GM12872 (cell line): ENCODE data around the gene HECW1.
A peak's percentile ranks its signal among the peaks of the same experiment; 100 is the strongest.

Experiments used
- CTCF ChIP-seq: IDR thresholded peaks from 3 replicates; pipeline ENCODE4 v1.5.1; 2011; ENCODE audit warnings: low read depth, mild to moderate bottlenecking, low read length, moderate library complexity; ENCODE audit not compliant: insufficient read depth

HECW1 gene

GRCh38 chr7:43292384-43292783 is 179.9 kb downstream of the HECW1 start:
- no peak for TF ChIP-seq CTCF

GRCh38 chr7:43294080-43294630 is 181.7 kb downstream of the HECW1 start:
- TF ChIP-seq CTCF, result no peak

GRCh38 chr7:43295429-43295828 is 183.0 kb downstream of the HECW1 start:
- no peak for TF ChIP-seq CTCF

GRCh38 chr7:43296306-43296705 is 183.9 kb downstream of the HECW1 start:
- TF ChIP-seq CTCF, result 0 out of 3 replicates have a peak, but pooled peaks have one; percentile 12

GRCh38 chr7:43298617-43299016 is 186.2 kb downstream of the HECW1 start:
- no peak for TF ChIP-seq CTCF

GRCh38 chr7:43300121-43300520 is 187.7 kb downstream of the HECW1 start:
- no peak for TF ChIP-seq CTCF

- no peak for TF ChIP-seq CTCF
Observed at GRCh38 chr7:43302211-43302711, 189.8 kb downstream of the HECW1 start.
